DMS53 (cell line): ENCODE results near the gene EFCAB5.
"Not testable (repeated sequence)": the region's sequence is repeated elsewhere in the genome, so short reads cannot be mapped to it uniquely, and the experiment has no call there.

Experiments used
- DNase-seq: peaks from one replicate; lab custom pipeline; 2025; lab: John Stamatoyannopoulos, UW

The EFCAB5 gene

DNA sequence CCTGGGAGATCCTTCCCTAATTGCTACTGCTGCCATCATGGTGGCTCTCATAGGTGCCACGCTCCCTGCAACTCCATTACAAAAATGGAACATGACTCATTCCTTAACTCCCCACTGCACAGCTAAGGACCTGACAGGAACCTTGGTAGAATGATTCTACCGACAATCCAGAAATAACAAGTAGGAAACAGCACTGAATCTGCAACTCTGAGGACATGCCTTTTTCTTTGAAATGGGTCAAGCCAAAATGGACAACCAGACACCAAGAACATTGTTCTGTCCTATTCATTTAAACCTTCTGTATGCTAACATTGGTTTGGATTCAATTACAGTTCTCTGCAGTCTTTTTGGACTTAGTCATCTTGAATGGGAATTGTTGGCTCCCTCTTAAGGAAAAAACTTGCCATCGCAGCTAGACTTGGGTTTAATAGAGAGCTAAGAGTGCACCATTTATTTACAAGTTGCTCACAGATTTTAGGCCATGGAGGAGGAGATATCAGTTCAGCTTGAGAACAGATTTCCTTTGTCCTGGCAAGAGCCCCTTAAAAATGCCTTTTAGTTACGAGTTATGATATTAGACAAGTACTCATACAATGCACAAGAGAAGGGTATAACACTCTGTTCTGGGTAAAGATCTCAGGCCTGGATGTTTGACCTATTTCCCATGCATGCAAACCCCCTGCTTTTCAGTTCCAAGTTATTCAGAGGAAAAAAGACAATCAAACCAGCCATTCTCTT, 154.2 kb downstream of the EFCAB5 start:
- DNase-seq, result peak; percentile 59

DNA sequence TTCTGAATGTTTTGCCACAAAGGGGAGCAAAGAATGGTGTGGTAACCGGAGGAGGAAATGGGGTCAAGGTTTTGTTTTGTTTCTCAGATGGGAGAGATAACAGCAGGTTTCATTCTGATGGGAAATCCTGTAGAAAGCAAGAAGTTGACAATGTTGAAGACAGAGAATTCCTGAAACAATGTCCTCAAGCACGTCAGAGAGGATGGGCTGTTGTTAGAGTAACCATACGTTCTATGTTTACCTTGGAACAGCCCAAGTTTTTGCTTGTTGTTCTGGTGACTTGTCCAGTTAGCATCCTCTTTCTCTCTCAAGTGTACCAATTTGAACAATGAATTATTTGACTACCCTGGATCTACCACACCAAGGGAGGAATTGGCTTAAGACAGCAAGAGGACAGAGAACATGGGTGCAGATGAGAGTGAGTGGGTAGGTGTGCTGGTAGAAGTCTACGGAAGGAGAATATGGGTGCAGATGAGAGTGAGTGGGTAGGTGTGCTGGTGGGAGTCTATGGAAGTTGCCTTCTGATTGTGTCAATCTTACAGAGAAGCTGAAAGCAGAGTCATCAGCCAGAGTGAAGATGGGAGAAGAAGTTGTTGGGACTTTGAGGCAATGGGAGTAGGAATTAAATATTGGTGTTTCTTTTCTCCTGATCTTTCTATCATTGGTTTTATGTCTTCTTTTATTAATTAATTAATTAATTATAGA, 160.4 kb downstream of the EFCAB5 start:
- DNase-seq, result no peak

DNA sequence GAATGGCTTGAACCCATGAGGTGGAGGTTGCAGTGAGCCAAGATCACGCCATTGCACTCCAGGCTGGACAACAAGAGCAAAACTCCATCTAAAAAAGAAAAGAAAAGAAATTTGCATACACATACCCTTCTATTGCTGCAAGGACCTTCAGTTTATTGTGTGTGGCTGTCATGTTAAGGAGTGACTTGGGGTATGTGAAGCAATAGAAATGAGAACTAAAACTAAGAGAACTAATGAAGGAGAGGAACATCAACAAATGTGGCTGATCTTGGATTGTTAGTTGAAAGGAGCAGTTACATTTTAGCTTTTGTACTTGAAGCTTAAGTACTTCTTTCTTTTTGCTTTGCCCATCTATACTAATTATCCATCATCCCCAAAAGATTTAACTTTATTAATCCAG, 162.5 kb downstream of the EFCAB5 start:
- no peak for DNase-seq

GRCh38 chr17:30104575-30105339, 163.3 kb downstream of the EFCAB5 start:
- peak; percentile 91 for DNase-seq

DNA sequence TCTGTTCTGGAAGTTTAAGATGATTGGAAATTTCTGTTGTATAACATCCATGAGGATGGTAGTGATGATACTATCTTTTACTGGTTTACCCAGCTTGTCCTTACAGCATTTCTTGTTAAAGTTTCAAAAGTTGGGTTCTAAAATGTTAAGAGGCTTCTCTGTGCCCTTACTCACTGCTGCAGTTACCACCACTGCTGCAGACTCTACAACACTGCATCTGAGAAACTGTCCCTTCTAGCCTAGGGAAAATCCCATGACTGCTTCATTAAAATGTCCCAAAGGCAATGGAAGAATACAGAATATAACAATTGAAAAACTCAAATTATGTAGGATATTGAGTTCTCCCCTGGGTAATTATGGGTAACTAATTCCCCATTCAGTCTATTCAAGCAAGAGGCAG, 171.4 kb downstream of the EFCAB5 start:
- no peak for DNase-seq

DNA sequence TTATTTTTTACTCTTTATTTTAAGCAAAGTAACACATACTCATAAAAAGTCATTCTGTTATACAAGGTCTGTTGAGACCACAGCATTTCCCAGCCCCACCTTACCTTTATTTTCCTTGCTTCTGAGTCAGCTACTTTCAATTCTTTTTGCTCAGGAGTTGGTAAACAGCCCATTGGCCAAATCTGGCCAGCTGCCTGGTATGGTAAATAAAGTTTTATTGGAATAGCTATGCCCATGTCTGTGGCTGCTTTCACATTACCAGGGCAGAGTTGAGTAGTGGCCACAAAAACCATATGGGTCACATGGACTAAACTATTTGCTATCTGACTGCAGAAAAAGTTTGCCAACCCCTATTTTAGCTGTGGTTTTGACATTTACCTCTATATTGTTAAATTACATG, 171.8 kb downstream of the EFCAB5 start:
- DNase-seq, result peak; percentile 56

DNA sequence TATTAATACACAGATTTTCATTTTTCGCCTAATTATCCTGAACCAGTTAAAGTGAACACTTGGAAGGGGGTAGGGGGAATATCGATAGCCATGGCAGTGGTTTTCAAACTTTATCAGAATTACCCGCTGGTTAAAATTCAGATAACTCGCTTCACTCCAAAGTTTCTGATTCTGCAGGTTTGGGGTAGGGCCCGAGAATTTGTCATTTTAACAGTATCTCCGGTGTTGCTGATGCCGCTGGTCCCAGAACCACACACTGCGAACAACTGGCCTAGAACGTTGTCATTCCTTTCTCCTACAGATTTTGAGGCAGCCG, 174.9 kb downstream of the EFCAB5 start:
- no peak for DNase-seq

DNA sequence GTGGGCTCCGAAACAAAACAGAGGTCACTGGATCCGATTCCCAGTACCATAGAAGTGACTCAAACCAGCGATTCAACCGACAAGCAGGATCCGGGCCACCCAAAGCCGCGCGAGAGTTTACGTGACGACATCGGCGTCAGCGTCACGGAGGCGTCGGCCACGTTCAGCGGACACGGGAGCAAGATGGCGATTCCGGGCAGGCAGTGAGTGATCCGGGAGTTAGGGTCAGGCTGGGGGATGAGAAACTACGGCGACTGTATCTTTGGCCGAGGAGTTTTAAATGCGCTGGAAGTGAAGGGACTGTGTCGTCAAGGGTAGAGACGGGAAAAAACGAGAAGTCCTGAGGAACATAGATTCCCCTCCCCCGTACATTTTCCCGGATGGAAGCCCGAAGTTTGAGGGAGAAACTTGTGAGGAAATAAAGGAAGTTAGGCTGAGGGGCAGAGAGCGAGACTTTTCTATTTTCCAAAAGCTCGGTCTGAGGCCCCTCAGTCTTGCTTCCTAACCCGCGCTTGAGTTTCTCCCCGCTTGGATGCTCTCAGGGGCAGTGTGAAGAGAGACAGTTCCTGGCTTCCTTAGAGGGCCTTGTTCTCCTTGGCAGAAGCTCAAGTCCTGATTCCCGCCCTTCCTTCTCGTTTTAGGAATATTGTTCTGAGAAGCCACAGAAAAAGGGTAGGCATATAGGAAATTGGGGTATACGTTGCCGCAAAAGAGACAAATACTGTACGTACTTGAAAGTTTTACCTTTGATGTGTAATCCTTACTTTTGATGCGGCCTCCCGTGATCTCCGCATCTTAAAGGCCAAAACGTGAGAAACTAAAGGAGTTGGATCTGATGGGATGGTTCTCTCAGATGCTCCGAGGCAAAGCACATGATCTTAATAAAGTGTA, 175.5 kb downstream of the EFCAB5 start, which contains the start of gene NSRP1:
NSRP1 (plus strand) TSS at position 156 of the 891 bp plus-strand sequence; CDS start at position 184, 28 bp downstream.
- peak; percentile 95 for DNase-seq

DNA sequence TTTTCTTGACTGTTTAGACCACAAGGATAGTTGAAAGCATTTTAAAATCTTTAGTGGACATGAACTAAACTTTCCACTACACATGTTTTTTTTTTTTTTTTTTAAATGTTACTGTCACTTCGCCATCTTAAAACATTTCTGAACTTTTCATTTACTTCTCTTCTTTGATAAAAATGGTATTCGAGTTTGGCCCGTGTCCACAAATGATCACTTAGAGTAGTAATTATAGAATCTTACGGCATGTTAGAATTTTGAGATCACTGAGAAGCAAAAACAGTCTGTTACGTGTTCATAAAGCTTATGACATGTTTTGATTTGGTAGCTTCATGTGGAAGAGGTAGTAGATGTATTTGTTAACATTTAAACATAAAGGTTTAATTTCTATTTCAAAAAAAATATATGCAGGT, 176.2 kb downstream of the EFCAB5 start:
- no peak for DNase-seq

DNA sequence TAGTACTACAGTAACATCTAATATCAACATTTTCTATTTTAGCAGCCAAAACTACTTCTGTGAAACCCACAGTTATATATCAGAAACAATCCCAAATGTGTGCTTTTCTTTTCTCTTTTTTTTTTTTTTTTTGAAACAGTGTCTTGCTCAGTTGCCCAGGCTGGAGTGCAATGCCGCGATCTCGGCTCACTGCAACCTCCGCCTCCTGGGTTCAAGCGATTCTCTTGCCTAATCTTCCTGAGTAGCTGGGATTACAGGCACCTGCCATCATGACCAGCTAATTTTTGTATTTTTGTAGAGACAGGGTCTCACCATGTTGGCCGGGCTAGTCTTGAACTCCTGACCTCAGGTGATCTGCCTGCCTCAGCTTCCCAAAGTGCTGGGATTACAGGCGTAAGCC, 177.2 kb downstream of the EFCAB5 start:
- DNase-seq, result not testable (repeated sequence)

- DNase-seq, result no peak
Measured at GRCh38 chr17:30124273-30124796, 182.9 kb downstream of the EFCAB5 start.

DNA sequence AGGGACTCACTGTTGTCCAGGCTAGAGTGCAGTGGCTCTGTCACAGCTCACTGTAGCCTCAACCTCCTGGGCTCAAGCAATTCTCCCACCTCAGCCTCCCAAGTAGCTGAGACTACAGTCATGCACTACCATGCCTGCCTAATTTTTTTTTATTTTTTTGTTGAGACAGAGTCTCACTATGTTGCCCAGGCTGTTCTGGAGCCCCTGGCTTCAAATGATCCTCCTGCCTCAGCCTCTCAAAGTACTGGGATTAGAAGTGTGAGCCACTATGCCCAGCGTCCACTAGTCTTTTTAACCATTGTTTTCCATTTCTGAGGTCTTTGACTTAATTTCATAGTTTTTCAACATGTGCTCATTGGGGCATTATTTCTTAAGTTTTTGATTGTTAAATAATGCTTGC, 188.7 kb downstream of the EFCAB5 start:
- DNase-seq, result no peak

DNA sequence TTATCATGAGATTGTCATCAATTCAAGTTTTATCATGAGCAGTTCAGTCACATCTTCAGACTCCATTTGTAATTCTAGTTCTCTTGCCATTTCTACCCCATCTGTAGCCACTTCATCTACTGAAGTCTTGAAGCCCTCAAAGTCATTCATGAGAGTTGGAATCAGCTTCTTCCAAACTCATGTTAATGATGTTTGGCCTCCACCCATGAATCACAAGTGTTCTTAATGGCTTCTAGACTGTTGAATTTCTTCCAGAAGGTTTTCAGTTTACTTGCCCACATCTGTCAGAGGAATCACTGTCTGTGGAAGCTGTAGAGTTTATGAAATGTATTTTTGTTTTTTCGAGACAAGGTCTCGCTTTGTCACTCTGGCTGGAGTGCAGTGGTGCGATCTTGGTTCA, 191.2 kb downstream of the EFCAB5 start:
- no peak for DNase-seq

DNA sequence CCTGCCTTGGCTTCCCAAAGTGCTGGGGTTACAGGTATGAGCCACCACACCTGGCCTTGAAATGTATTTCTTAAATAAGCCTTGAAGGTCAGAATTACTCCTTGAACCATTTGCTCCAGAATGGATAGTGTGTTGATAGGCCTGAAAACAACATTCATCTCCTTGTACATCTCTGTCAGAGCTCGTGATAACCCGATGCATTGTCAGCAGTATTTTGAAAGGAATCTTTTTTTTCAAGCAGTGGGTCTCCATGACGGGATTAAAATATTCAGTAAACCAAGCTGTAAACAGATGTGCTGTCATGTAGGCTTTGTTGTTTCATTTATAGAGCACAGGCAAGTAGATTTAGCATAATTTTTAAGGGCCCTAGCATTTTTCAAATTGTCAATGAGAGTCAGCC, 191.8 kb downstream of the EFCAB5 start:
- DNase-seq, result no peak

DNA sequence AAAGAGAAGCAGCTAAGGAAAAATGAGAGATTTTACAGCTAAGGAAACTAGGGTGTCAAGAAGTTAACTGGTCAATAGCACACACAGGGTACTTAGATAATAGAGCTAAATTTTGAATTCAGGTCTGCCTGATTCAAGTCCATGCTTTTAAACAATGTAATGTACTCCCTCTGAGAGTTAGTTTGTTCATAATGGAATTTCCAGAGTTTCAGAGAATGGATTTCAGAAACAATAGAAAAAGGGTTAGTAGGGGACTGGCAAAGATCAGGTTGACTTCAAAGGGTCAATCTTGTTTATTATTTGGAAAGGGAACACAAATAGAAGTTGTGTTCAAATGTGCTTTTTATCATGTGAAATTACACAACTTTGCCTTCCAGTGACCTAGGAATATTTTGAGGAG, 193.1 kb downstream of the EFCAB5 start:
- DNase-seq, result no peak

DNA sequence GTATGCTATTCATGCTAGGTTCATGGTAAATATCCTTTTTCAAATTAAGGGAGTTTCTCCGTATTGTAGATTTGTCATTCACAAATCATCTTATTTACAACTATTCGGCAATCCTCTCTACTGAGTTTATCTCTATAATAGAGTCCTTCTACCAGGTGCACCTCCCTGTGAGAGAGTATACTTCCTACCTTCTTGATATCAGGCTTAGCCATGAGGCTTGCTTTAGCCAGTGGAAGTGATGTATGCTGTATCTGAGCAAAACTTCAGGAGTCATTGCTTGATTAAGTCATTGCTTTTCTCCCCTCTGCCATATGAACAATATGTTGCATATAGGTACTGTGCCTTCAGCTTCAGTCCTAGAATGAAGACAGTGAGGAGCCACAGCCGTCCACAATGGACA, 195.7 kb downstream of the EFCAB5 start:
- DNase-seq, result no peak

- DNase-seq, result not testable (repeated sequence)
Measured at GRCh38 chr17:30147860-30148259, 206.4 kb downstream of the EFCAB5 start.

GRCh38 chr17:30148376-30148775, 206.9 kb downstream of the EFCAB5 start:
- DNase-seq, result no peak

DNA sequence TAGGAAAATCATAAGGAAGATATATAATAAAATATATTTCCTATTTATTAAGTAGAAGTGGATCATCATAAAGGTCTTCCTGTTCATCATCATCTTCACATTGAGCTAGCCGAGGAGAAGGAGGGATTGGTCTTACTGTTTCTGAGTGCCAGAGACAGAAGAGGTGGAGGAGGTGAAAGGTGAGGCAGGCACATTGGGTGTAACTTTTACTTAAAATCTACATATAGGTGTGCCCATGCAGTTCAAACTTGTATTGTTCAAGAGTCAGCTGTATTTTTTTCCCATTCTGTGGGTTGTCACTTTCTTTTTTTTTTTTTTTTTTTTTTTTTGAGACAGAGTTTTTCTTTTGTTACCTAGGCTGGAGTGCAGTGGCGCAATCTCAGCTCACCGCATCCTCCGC, 210.0 kb downstream of the EFCAB5 start:
- no peak for DNase-seq

GRCh38 chr17:30153463-30153862, 212.0 kb downstream of the EFCAB5 start:
- no peak for DNase-seq

GRCh38 chr17:30155389-30155788, 214.0 kb downstream of the EFCAB5 start:
- no peak for DNase-seq
